HG03095 (cell line): ENCODE data around the gene OBSCN.
"Not testable (repeated sequence)": the region's sequence is repeated elsewhere in the genome, so short reads cannot be mapped to it uniquely, and the experiment has no call there.

ENCODE experiments used
- ATAC-seq: cut with Tn5 transposase; IDR thresholded peaks from one replicate; pipeline ENCODE4 v1.9.1; 2021; ENCODE audit warnings: moderate library complexity; ENCODE audit not compliant: unreplicated experiment

The OBSCN gene

DNA sequence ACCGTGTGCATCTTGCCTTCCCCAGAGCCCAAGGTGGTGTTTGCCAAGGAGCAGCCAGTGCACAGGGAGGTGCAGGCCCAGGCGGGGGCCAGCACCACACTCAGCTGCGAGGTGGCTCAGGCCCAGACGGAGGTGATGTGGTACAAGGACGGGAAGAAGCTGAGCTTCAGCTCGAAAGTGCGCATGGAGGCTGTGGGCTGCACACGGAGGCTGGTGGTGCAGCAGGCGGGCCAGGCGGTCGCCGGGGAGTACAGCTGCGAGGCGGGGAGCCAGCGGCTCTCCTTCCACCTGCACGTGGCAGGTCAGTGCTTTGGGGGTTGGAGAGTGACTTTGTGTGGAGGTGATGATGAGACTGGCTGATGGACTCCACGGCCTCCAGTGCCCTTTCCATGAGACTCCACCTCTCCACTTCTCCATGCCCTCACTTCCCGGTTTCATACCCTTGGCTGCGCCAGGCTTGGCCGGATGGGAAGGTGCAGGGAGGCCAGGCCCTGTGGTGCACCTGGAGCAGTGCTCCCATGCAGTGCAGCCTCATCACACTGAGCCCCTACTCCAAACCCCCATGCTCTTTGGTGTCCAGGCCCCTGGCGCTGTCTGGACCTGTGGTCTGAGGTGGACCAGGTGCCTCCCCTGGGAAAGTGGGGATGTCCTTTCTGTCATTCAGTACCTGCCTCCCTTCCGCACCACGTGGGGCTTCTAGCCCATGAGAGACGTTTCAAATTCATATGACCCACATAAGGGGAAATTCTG is 49.0 kb downstream of the OBSCN start:
- ATAC-seq: no peak

GRCh38 chr1:228258486-228258885 is 50.6 kb downstream of the OBSCN start:
- ATAC-seq: no peak

GRCh38 chr1:228259368-228259894 is 51.6 kb downstream of the OBSCN start:
- ATAC-seq: no peak

DNA sequence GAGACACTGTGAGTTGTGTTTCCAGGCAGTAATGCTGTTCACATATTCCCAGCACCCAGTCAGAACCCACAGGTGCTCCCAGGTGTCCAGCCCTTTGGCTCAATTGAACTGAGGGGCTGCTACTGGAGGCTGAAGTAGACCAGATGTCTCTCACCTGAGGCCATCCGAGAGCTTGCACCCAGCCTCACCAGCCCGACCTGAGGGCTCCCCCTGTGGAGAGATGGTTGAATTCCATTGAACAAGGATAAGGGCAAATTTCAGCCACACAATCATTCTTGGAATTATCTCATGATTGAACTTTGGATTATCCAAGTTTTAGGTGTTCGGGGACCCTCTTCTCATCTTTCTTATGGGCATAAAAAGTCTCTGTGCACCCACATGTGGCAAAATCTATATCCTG is 52.1 kb downstream of the OBSCN start:
- ATAC-seq: no peak

GRCh38 chr1:228261706-228262105 is 53.9 kb downstream of the OBSCN start:
- no peak for ATAC-seq

DNA sequence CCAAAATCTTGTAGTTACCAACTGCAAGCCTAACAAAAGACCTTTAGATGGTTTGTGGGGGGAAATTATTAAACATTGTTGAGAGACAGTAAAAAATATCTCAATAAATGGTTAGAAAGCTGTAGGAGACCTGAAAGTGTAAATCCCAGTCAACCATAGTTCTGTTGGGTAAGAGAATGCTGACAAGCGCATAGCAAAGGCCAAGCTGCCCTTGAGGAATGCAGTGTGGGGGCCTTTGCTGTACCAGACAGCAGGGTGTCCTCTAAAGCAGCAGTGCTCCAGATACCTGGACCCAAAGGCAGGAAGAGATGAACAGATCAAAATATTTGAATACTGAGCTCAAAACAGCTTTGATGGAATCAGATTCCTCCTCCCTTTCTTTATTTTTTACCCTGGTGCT is 54.6 kb downstream of the OBSCN start:
- no peak for ATAC-seq

DNA sequence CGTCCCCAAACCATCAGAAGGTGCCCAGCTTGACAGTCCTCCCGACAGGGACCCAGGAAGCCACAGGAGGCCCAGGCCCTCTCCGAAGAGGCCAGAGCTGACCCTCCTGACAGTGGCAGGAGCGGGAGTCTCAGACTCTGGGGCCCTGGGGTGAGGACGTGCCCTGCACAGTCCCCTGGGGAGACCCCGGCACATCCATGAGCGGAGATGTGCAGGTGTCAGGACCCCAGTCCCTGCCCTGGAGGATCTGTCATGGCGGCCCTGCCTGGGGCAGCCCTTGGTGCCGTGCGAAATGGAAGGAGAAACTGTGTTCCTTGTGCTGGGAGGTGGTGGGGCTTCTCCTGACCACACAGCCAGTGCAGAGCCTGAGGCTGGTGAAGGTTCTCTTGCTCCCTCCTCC is 55.8 kb downstream of the OBSCN start:
- no peak for ATAC-seq

- no peak for ATAC-seq
Observed at GRCh38 chr1:228264090-228264829, 56.4 kb downstream of the OBSCN start.

DNA sequence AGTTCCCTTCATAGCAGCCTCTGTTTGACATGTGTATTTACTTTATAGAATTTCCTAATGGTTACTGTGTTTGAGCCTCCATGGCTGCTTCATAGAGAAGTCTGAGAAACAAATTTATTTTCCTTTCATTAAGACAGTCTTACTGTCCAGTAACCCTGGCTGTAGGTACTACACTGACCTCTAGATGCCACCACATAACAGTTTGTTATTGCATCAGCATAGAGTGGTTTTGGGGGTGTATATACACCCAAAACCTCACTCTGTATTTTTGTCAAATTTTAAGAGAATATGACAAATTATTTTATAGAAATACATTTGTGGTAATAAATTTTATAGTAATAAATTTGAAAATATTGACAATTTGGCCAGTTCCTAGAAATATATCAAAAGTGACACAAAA is 57.3 kb downstream of the OBSCN start:
- no peak for ATAC-seq

DNA sequence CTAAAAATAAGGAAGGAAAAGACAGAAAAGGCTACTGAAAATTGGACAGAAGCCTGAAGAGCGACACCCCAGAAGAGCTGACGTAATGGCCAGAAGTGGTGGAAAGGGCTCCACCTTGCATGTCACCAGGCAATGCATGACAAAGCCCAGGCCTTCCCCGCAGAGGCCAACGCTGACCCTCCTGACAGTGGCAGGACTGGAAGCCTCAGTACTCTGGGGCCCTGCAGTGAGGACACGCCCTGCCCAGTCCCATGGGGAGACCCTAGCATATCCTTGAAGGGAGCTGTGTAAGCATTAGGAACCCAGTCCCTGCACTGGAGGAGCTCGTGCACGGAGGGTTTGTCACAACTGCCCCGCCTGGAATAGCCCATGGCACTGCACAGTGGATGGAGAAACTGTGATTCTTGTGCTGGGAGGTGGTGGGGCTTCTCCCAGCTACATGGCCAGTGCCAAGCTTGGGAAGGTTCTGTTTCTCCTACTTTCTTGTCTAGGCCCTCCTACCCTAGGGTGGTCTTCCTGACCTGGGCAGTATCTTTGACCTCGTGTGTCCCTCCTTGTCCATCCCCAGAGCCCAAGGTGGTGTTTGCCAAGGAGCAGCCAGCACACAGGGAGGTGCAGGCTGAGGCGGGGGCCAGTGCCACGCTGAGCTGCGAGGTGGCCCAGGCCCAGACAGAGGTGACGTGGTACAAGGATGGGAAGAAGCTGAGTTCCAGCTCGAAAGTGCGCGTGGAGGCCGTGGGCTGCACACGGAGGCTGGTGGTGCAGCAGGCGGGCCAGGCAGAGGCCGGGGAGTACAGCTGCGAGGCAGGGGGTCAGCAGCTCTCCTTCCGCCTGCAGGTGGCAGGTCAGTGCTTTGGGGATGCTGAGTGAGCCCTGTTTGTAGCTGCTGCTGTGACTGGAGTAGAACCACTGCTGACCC is 60.4 kb downstream of the OBSCN start:
- no peak for ATAC-seq

GRCh38 chr1:228268881-228269265 is 61.0 kb downstream of the OBSCN start:
- ATAC-seq: no peak

GRCh38 chr1:228269431-228269830 is 61.6 kb downstream of the OBSCN start:
- ATAC-seq: not testable (repeated sequence)

GRCh38 chr1:228270032-228270431 is 62.2 kb downstream of the OBSCN start:
- no peak for ATAC-seq

GRCh38 chr1:228271701-228272251 is 63.9 kb downstream of the OBSCN start:
- no peak for ATAC-seq

DNA sequence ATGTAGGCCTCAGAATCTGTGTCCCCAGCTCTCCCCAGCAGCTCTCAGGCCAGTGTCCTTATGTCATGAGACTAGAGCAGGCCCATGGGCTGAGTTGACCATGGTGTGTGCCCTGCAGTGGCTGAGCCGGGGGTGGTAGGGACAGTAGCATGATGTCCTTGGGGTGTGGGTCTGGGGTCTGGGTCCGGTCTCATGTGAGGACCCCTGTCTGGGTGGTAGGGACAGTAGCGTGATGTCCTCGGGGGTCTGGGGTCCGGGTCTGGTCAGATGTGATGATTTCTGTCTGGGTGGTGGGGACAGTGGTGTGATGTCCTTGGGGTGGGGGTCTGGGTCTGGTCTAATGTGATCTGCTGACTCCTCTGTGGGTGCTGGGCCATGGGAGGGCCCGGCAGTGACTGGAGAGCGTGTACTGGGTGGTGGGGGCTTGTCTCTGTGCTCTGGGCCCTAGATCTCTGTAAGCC is 64.5 kb downstream of the OBSCN start:
- no peak for ATAC-seq

DNA sequence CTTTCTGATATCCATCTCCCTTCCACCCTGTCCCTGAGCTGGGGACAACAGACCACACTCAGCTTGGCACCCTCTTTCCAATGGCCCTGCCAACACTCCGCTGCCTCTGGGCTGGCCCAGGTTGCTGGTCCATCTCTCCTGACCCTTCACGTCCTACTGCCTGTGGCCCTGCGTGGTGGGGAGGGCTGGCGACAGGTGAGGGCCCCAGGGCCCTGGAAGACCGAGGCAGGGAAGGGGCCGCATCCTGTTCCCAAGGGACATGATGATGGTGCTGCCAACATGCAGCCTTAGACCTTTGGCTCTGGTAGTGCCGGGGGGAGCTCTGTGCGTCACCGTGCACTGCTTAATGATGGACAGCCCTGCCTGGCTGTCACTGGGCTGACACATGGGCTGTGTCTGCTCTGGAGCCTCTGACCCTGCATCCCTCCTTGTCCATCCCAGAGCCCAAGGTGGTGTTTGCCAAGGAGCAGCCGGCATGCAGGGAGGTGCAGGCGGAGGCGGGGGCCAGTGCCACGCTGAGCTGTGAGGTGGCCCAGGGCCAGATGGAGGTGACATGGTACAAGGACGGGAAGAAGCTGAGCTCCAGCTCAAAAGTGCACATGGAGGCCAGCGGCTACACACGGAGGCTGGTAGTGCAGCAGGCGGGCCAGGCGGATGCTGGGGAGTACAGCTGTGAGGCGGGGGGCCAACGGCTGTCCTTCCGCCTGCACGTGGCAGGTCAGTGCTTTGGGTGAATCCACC is 65.2 kb downstream of the OBSCN start:
- no peak for ATAC-seq

- no peak for ATAC-seq
Observed at GRCh38 chr1:228273720-228274451, 66.0 kb downstream of the OBSCN start.

- no peak for ATAC-seq
Observed at GRCh38 chr1:228274452-228275178, 66.8 kb downstream of the OBSCN start.

- ATAC-seq: no peak
Observed at GRCh38 chr1:228275179-228275429, 67.3 kb downstream of the OBSCN start.
